HTR-8/SVneo (cell line): ENCODE data around the gene TUBA3D.
"Not testable (repeated sequence)": the region's sequence is repeated elsewhere in the genome, so short reads cannot be mapped to it uniquely, and the experiment has no call there.

Experiments
- DNase-seq: peaks from one replicate; pipeline ENCODE4 v3.0.0; 2011; ENCODE audit warnings: low spot score, mixed read lengths; ENCODE audit not compliant: insufficient read length
- FAIRE-seq: peaks from 2 replicates; lab custom pipeline; 2011; peaks lifted over from hg19 to GRCh38; lab: Jason Lieb, UNC

The TUBA3D gene

DNA sequence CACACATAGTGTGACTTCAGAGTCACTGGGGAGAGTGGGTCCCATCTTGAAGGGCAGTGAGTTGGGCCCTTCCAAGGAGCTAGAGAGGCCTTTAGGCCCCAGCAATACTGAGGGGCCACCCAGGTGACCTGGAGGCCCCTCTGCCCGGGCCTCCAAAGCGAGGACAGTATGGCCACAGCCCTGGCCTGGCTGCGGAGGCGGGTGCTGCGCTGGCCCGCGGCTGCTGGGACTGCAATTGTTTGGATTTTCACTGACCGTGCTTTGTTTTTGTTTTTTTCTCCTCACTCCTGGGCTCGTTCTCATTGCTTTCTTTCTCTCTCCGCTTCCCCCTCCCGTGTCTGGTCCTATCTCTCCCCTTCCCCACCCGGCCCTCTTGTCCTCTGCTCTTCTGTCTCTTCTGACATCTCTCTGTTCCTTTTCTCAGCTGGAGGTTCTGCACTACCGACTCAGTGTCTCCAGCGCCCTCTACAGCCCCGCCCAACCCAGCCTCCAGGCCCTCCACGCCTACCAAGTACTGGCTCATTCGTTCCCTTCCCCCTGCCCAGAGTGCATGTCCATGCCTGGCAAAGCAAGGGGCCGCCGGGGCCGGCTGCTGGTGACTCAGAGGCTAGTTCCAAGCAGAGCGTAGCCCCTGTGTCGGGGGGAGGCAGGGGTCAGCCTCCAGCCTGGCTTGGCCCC, 35.5 kb downstream of the TUBA3D start:
- FAIRE-seq, DNase-seq: not testable (repeated sequence)

DNA sequence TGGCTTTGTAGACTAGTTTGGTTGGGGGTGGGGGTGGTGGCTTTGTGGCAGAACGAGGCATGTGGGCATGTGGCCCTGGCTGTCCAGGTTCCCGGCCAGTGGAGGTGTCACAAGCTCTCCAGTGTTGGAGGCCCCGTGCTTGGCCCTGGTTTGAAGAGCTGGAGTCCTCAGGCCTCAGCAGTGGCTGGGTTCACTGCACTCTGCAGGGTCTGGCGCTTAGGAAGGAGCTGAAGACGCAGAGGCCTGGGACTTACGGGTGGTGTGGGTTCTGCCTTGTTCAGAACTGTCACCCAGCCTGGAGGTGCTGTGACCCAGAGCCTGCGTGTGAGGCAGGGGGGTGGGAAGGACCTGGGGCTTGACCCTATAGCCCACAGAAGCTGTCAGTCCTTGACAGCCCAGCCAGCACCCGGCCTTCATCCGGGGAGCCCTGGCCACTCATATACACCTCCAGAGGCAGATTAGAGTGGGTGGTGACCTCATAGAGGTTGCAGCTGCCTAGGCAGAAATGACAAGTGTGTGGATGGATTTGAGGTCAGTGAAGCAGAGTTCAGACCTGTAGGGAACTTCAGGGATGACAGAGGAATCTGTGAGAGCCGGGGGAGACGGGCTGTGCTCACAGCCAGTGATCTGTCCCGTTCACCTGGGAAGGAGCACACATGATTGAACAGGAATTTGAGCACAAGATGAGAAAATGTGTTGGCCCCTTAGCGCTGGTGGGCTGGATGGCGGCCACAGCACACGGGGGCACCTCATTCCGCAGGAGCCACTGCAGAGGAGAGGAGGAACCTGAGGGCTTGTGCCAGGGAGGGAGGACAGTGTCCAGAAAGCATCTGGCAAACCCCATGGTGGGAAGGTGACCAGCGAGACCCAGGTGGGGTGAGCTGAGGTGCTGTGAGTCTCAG, 36.3 kb downstream of the TUBA3D start:
- DNase-seq, FAIRE-seq: not testable (repeated sequence)

- FAIRE-seq = peak; percentile 13
- DNase-seq = not testable (repeated sequence)
Observed at GRCh38 chr2:131514408-131515166, 38.7 kb downstream of the TUBA3D start.

GRCh38 chr2:131515235-131515634, 39.3 kb downstream of the TUBA3D start:
- not testable (repeated sequence) for FAIRE-seq, DNase-seq

DNA sequence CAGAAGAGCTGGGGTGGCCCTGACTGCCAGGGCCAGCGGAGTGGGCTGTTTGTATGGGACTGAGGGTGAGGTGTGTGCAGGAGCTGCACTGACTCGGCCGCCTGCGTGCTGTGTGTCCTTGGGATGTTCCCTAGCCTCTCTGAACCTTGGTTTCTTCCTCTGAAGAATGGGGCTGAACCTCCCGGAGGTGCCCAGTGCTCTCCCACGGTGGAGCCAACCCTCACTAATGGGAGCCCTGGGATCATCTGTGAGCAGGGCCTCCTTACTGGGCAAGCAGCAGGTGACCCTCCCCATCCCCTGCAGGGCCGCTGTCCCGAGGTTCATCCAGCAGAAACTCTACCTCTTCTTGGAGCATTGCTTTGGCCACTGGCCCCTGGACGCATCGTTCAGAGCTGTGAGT, 40.1 kb downstream of the TUBA3D start:
- peak; percentile 67 for FAIRE-seq
- no peak for DNase-seq

- DNase-seq = not testable (repeated sequence)
- FAIRE-seq = peak; percentile 55
Observed at GRCh38 chr2:131516621-131517020, 40.7 kb downstream of the TUBA3D start.

- FAIRE-seq = no peak
- DNase-seq = no peak
Observed at GRCh38 chr2:131517106-131517831, 41.4 kb downstream of the TUBA3D start.

DNA sequence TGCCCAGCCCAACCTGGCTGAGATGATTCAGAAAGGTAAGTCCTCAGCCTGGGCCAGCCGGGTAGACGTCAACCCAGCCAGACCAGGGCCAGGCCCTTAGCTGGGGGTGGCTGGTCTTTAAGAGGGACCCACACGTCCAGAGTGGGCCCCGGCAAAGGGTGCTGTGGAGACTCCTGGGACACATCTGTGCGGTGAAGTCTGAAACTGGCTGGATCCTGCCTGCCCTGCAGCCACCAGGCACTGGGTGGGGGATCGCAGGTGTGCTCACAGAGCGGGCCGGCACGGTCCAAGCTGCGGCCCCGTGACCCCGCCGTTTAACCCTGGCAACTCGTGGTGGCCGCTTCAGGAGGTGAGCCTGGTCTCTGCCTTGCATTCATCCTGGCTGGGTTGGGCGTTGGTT, 41.9 kb downstream of the TUBA3D start:
- DNase-seq, FAIRE-seq: not testable (repeated sequence)

DNA sequence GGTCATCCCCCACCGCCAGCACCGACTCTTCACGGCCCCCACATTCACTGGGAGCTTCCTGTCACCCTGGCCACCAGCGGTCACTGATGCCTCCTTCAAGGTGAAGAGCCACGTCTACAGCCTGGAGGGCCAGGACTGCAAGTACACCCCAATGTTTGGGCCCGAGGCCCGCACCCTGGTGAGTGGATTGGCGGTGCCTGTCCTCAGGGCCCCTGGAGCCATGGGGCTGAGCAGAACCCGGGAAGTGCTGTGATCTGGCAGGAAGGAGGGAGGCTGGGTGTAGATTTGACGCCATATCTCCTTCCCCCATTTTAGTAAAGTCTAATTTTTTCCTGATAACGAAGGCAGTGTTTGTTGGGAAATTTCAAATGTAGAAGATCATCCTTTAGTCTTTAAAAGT, 42.6 kb downstream of the TUBA3D start:
- FAIRE-seq, DNase-seq: not testable (repeated sequence)

- no peak for DNase-seq
- FAIRE-seq = no peak
Observed at GRCh38 chr2:131519466-131519865, 43.5 kb downstream of the TUBA3D start.

DNA sequence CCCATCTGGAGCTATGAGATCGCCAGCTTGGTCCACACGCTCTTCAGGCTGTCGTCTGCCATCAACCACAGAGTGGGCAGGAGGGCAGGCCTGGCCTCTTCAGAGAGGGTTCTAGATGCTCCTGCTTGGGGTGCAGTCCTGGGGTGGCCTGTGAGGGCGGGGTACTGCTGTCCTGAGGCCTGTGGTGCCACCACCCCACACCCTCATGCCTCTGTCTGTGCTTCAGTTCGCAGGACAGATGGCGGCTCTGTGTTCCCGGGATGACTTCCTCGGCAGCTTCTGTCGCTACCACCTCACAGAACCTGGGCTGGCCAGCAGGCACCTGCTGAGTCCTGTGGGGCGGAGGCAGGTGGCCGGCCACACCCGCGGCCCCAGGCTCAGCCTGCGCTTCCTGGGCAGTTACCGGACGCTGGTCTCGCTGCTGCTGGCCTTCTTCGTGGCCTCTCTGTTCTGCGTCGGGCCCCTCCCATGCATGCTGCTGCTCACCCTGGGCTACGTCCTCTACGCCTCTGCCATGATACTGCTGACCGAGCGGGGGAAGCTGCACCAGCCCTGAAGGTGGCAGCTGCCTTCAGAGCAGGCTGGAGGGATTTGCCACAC, 44.1 kb downstream of the TUBA3D start:
- DNase-seq, FAIRE-seq: not testable (repeated sequence)

DNA sequence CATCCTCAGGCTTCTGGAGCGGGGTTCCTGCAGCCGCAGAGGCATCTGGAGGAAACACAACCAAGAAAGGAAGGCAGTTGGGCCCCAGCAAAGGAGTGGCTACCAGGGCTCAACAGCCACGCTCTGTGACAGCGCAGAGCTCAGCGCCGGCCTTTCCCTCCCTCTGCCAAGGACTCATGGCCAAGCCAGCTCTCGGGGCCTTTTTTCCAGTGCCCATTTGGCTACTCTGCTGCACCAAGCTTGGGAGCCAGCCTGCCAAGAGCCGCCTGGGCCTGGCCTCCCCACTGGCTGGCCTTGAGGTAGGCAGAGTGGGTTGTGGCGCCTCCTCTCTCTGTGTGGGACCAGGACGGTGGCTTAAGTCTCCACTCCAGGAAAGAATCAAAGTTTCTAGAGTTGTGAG, 44.6 kb downstream of the TUBA3D start:
- DNase-seq = no peak
- FAIRE-seq = no peak

- not testable (repeated sequence) for FAIRE-seq, DNase-seq
Observed at GRCh38 chr2:131521524-131521923, 45.6 kb downstream of the TUBA3D start.

DNA sequence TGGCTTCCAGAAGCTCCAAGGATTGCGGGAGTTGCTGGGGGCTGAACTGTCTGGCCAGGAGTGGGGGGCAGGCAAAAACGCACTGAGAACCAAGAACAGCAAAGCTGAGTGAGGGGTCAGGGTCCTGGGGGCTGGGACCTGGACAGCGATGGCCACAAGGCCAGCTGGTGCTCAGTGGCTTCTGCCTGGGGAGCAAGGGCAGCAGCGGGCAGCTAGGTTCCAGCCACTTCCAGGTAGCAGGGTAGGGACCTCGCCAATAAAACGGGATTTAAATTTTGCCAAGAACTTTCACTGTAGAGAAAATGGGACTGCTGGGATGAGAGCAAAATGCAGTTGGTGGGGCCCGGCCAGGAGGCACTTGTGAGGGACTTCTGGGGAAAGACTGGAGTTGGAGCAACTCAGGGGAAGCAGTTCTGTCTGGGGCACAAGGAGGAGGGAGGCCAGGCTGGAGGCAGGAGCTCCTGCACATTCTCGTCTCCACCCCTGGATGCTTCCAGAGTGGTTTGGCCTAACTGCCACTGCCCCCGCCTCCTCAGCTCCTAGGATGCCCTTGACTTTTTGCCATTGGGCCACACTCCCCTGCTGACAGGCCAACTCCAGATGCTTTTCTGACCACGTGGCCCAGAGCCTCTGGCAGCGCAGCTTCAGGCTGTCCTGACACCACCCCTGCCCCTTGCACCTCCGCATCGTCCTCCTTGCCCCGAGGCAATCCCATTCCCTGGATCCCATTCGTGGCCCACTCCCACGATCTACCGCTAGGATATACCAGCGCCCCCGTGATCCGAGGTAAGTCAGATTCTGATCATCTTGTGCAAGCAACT, 46.3 kb downstream of the TUBA3D start:
- FAIRE-seq = no peak

DNA sequence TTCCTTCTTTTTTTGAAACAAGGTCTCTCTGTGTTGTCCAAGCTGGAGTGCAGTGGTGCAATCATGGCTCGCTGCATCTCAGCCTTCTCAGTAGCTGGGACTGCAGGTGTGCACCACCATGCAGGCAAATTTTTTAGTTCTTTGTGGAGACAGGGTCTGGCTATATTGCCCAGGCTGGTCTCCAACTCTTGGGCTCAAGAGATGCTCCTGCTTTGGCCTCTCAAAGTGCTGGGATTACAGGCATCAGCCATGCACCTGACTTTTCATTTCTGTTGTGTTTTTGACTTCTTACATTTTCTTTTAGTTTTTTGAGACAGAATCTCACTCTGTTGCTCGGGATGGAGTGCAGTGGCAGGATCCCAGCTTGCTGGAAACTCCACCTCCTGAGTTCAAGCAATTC, 49.3 kb downstream of the TUBA3D start:
- FAIRE-seq, DNase-seq: not testable (repeated sequence)

More for the DNA sequence above, 46.3 kb downstream of the TUBA3D start:
- DNase-seq = no peak

DNA sequence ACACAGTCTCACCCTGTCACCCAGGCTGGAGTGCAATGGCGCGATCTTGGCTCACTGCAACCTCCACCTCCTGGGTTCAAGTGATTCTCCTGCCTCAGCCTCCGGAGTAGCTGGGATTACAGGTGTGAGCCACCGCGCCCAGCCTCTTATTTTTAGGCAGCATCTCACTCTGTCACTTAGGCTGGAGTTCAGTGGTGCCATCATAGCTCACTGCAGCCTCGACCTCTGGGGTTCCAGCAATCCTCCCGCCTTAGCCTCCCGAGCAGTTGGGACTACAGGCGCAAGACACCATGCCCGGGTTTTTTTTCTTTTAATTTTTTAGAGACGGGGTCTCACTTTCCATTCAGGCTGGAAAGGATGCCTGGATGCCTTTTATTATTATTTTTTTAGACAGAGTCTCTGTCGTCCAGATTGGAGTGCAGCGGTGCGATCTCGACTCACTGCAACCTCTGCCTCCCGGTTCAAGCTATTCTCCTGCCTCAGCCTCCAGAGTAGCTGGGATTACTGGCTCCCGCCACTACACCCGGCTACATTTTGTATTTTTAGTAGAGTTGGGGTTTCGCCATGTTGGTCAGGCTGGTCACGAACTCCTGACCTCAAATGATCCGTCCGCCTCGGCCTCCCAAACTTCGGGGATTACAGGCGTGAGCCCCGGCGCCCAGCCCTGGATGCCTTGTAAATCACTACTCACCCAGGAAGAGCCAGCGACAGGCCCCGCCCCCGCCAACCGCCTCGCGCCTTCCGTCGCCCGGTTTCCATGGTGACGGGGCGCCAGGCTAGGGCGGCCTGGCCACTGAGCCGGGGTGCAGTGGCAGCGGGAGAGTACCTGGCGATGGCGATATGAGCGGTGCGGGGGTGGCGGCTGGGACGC, 51.4 kb downstream of the TUBA3D start, which contains the start of gene CCDC74A:
CCDC74A (plus strand) TSS at position 758 of the 871 bp plus-strand sequence; CDS start at position 841, 83 bp downstream.
- not testable (repeated sequence) for DNase-seq
- peak; percentile 90 for FAIRE-seq
